H1 (cell line): ENCODE data around the gene RAD54L. TPM values are rescaled to one million over a fixed set of nuclear protein-coding genes. Genes with fewer than 3 reads are reported as not detected.
"Not testable (repeated sequence)": the region's sequence is repeated elsewhere in the genome, so short reads cannot be mapped to it uniquely, and the experiment has no call there.

ENCODE experiments used
- CTCF ChIA-PET: fragments of 300-600 bp; sonication (Branson Sonifier 250); formaldehyde crosslinking; loops from one replicate; lab custom pipeline; 2021; ENCODE audit not compliant: partially characterized antibody; lab: Charles Lee
- POLR2A ChIA-PET: fragments of 300-600 bp; sonication (Branson Sonifier 250); formaldehyde crosslinking; loops from one replicate; lab custom pipeline; 2021; ENCODE audit warnings: inconsistent platforms; ENCODE audit not compliant: partially characterized antibody; lab: Charles Lee
- DNase-seq, 2 experiments: peaks; one replicate each; pipeline versions ENCODE4 v3.0.0 to v3.0.0-alpha.2; 2010 to 2022; ENCODE audit warnings: low spot score in 2 of 2, low read depth in 1 of 2, mixed read lengths in 1 of 2
- FAIRE-seq: peaks from 2 replicates; lab custom pipeline; 2011; peaks lifted over from hg19 to GRCh38; lab: Jason Lieb, UNC
- H2AFZ ChIP-seq: 2 replicates; pipeline ENCODE4 v1.8.1; 2012; ENCODE audit warnings: low read length, inconsistent platforms
- H2AK5ac ChIP-seq: 2 replicates; pipeline ENCODE4 v1.6.1; 2013; ENCODE audit warnings: low read depth, low read length
- H2BK120ac ChIP-seq: replicated peaks from 2 replicates; pipeline ENCODE3; 2013; ENCODE audit warnings: low read depth, low read length, inconsistent platforms
- H2BK12ac ChIP-seq: 2 replicates; pipeline ENCODE4 v1.6.1; 2013; ENCODE audit warnings: low read depth, low read length
- H2BK15ac ChIP-seq: 2 replicates; pipeline ENCODE4 v1.6.1; 2013; ENCODE audit warnings: low read length
- H2BK20ac ChIP-seq: 2 replicates; pipeline ENCODE4 v1.6.1; 2013; ENCODE audit warnings: low read length
- H2BK5ac ChIP-seq: 2 replicates; pipeline ENCODE4 v1.6.1; 2013; ENCODE audit warnings: low read depth, low read length
- H3K14ac ChIP-seq: 2 replicates; pipeline ENCODE4 v1.6.1; 2013; ENCODE audit warnings: inconsistent platforms; ENCODE audit not compliant: insufficient read length
- H3K18ac ChIP-seq: 2 replicates; pipeline ENCODE4 v1.6.1; 2013; ENCODE audit warnings: low read length; ENCODE audit errors: extremely low read depth
- H3K23ac ChIP-seq: 2 replicates; pipeline ENCODE4 v1.6.1; 2013; ENCODE audit warnings: inconsistent platforms; ENCODE audit not compliant: insufficient read length
- H3K23me2 ChIP-seq: 2 replicates; pipeline ENCODE4 v1.6.1; 2013; ENCODE audit warnings: low read depth, low read length
- H3K27ac ChIP-seq: 2 replicates; pipeline ENCODE4 v1.6.1; 2011; ENCODE audit warnings: low read depth, low read length, inconsistent platforms
- H3K27me3 ChIP-seq, 4 experiments: replicated peaks in 1 of 4; 1 replicate in 1 of 4; 2 replicates in 3 of 4; pipeline versions ENCODE4 v1.6.1 to v1.8.1; 2011 to 2013; ENCODE audit warnings: low read length in 3 of 4, mild to moderate bottlenecking in 3 of 4, inconsistent platforms in 2 of 4, mixed read lengths in 2 of 4, moderate library complexity in 1 of 4; ENCODE audit not compliant: control insufficient read depth in 3 of 4, insufficient read depth in 3 of 4; ENCODE audit errors: extremely low read depth in 1 of 4
- H3K36me3 ChIP-seq, 4 experiments: 2 replicates each; pipeline versions ENCODE4 v1.6.1 to v1.8.1; 2011 to 2013; ENCODE audit warnings: mild to moderate bottlenecking in 4 of 4, low read length in 3 of 4, moderate library complexity in 2 of 4, control low read depth in 1 of 4, inconsistent platforms in 1 of 4; ENCODE audit not compliant: insufficient read depth in 4 of 4, control insufficient read depth in 2 of 4
- H3K4ac ChIP-seq: replicated peaks from 2 replicates; pipeline ENCODE3; 2013; ENCODE audit warnings: low read length, low read depth, mixed read lengths, inconsistent platforms; ENCODE audit not compliant: insufficient read length
- H3K4me1 ChIP-seq, 4 experiments: replicated peaks in 1 of 4; 1 replicate in 1 of 4; 2 replicates in 3 of 4; pipeline versions ENCODE4 v1.6.1 to v1.8.1; 2011 to 2013; ENCODE audit warnings: low read length in 3 of 4, inconsistent platforms in 2 of 4, mixed read lengths in 1 of 4; ENCODE audit not compliant: insufficient read depth in 4 of 4, control insufficient read depth in 3 of 4
- H3K4me2 ChIP-seq, 2 experiments: 2 replicates each; pipeline versions ENCODE4 v1.6.1 to v1.8.1; 2011 to 2013; ENCODE audit warnings: low read depth in 2 of 2, low read length in 2 of 2, control low read depth in 1 of 2, inconsistent platforms in 1 of 2, mild to moderate bottlenecking in 1 of 2; ENCODE audit not compliant: insufficient read depth in 1 of 2
- H3K4me3 ChIP-seq, 4 experiments: fragments of 200-600, 300-600 bp in 1 of 4; sonication (generic), shearing (Covaris generic), sonication (Bioruptor Twin) in 1 of 4; 2 replicates each; pipeline versions ENCODE4 v1.5.1 to v1.8.1; 2011 to 2016; ENCODE audit warnings: low read length in 4 of 4, low read depth in 3 of 4, control low read depth in 2 of 4, inconsistent platforms in 2 of 4, mild to moderate bottlenecking in 2 of 4, mixed read lengths in 1 of 4, moderate library complexity in 1 of 4; ENCODE audit not compliant: insufficient read depth in 2 of 4; ENCODE audit errors: extremely low read depth in 1 of 4
- H3K56ac ChIP-seq: replicated peaks from 2 replicates; pipeline ENCODE3; 2013; ENCODE audit warnings: low read depth, mild to moderate bottlenecking, mixed read lengths, low read length, inconsistent platforms; ENCODE audit not compliant: insufficient read length
- H3K79me1 ChIP-seq: 2 replicates; pipeline ENCODE4 v1.6.1; 2013; ENCODE audit warnings: low read depth, low read length, control low read depth
- H3K79me2 ChIP-seq, 2 experiments: 2 replicates each; pipeline versions ENCODE4 v1.6.1 to v1.8.1; 2012 to 2013; ENCODE audit warnings: low read length in 2 of 2, mild to moderate bottlenecking in 2 of 2, inconsistent platforms in 1 of 2; ENCODE audit not compliant: insufficient read depth in 2 of 2, control insufficient read depth in 1 of 2
- H3K9ac ChIP-seq, 4 experiments: replicated peaks in 1 of 4; 1 replicate in 1 of 4; 2 replicates in 3 of 4; pipeline versions ENCODE4 v1.6.1 to v1.8.1; 2011 to 2013; ENCODE audit warnings: low read depth in 3 of 4, low read length in 3 of 4, control low read depth in 2 of 4, mild to moderate bottlenecking in 2 of 4, moderate library complexity in 2 of 4, inconsistent platforms in 1 of 4; ENCODE audit errors: extremely low read depth in 1 of 4
- H3K9me3 ChIP-seq, 2 experiments: 2 replicates each; pipeline versions ENCODE4 v1.6.1 to v1.8.1; 2012 to 2013; ENCODE audit warnings: mild to moderate bottlenecking in 2 of 2, moderate library complexity in 2 of 2, control low read depth in 1 of 2, inconsistent platforms in 1 of 2, low read depth in 1 of 2, low read length in 1 of 2, mixed read lengths in 1 of 2; ENCODE audit not compliant: insufficient read depth in 2 of 2
- H4K20me1 ChIP-seq, 2 experiments: replicated peaks in 1 of 2; 2 replicates each; pipeline versions ENCODE3 to v1.8.1; 2011 to 2013; ENCODE audit warnings: inconsistent platforms in 2 of 2, low read length in 2 of 2, mild to moderate bottlenecking in 1 of 2; ENCODE audit not compliant: insufficient read depth in 2 of 2, control insufficient read depth in 1 of 2
- H4K5ac ChIP-seq: 2 replicates; pipeline ENCODE4 v1.6.1; 2013; ENCODE audit warnings: low read length, low read depth, mixed read lengths, inconsistent platforms; ENCODE audit not compliant: insufficient read length
- H4K8ac ChIP-seq: 2 replicates; pipeline ENCODE4 v1.8.0; 2013; ENCODE audit warnings: mild to moderate bottlenecking, moderate library complexity, low read length, inconsistent platforms; ENCODE audit not compliant: insufficient read depth; ENCODE audit errors: extremely low read depth
- H4K91ac ChIP-seq: replicated peaks from 2 replicates; pipeline ENCODE3; 2013; ENCODE audit warnings: low read length, mixed read lengths, inconsistent platforms; ENCODE audit not compliant: insufficient read length
- WGBS, 2 experiments: shearing (Covaris generic) in 1 of 2; methylation state at CpG; one replicate each; pipeline versions ENCODE4 v1.1.6 to v1.1.7; 2013 to 2015; ENCODE audit warnings: low lambda C conversion rate in 2 of 2, mixed read lengths in 2 of 2, inconsistent platforms in 1 of 2, low coverage in 1 of 2, missing lambda C conversion rate in 1 of 2; ENCODE audit not compliant: insufficient replicate concordance in 2 of 2, insufficient coverage in 1 of 2, insufficient read length in 1 of 2; ENCODE audit errors: extremely low coverage in 1 of 2, missing lambda C conversion rate in 1 of 2; 5-methylcytosine and 5-hydroxymethylcytosine counted together
- polyA plus RNA-seq, 7 experiments: library from polyadenylated mRNA; depleted of rRNA in 3 of 7; stranded (reverse) in 5 of 7; unstranded in 2 of 7; fragments of >200 nt in 5 of 7; fragments of 200-250 nt in 2 of 7; gene quantifications; 1 replicate in 5 of 7; 2 replicates in 1 of 7; 4 replicates in 1 of 7; pipeline versions ENCODE4 v1.2.1 to v1.2.3, GENCODE V29; 2011 to 2013; ENCODE audit warnings: missing spikeins in 2 of 7, mixed read lengths in 2 of 7
- total RNA-seq: library from RNA; stranded (reverse); fragmentation: NEBNext Ultra II Directional; extraction: Animal tissue kit (Norgen Biotek cat#: 25700); gene quantifications from 2 replicates; pipeline ENCODE4 v1.2.1, GENCODE V29; 2021

RAD54L gene
- total and polyA plus RNA-seq, 2 of the 8 experiments (the other 6 are each of a cell fraction or from before 2014, with no cell fraction given) = 43.5 to 50.3 TPM

DNA sequence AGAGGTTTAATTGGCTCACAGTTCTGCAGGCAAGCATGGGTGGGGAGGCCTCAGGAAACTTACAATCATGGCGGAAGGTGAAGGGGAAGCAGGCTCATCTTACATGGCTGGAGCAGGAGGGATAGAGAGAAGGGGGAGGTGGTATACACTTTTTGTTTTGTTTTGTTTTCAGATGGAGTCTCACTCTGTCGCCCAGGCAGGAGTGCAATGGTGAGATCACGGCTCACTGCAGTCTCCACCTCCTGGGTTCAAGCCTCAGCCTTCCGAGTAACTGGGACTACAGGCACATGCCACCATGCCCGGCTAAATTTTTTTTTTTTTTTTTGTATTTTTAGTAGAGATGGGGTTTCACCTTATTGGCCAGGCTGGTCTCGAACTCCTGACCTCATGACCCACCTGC is 74.6 kb downstream of the RAD54L start:
- H3K27ac ChIP-seq, POLR2A ChIA-PET: not testable (repeated sequence)

More for the DNA sequence above, 74.6 kb downstream of the RAD54L start:
- H3K23ac ChIP-seq, H4K20me1 ChIP-seq, H3K9me3 ChIP-seq, H2BK5ac ChIP-seq, H3K4ac ChIP-seq, H3K4me3 ChIP-seq, FAIRE-seq, H2BK15ac ChIP-seq, CTCF ChIA-PET, H4K8ac ChIP-seq, H3K27me3 ChIP-seq, H2BK120ac ChIP-seq, H3K23me2 ChIP-seq, H3K79me1 ChIP-seq, H3K9ac ChIP-seq, H3K4me2 ChIP-seq, H2AK5ac ChIP-seq, H2BK12ac ChIP-seq, H3K4me1 ChIP-seq, H3K56ac ChIP-seq, H2BK20ac ChIP-seq, H3K18ac ChIP-seq, H4K91ac ChIP-seq, H2AFZ ChIP-seq, H3K36me3 ChIP-seq, DNase-seq, H3K14ac ChIP-seq, H4K5ac ChIP-seq, H3K79me2 ChIP-seq: not testable (repeated sequence)
- WGBS, 2 experiments = 88% methylated on average over 6 of the region's 6 CpGs; no CpG with 5 or more reads in 1 of the 2 experiments
